ENCODE data around the gene DARS1.

Gene DARS1

DNA sequence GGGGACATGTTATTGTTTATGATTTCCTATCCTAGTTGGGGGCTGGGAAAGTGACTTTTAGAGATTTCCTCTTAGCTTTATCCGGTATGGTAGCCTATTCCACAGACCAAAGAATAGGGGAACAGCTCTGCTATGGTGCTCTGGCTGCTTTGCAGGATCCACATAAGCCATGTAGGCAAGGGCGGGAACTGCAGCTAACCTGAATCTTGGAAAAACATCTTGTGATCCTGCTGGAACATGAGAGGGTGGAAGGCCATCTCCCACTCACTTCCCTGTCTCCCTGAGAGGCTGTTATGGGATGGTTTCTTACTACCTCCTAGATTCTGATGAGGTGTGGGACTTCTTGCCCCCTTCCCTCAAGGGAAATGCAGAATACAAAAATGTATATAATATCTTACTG is 2.0 kb upstream of the DARS1 start:
- TF ChIP-seq, protein P1, sequence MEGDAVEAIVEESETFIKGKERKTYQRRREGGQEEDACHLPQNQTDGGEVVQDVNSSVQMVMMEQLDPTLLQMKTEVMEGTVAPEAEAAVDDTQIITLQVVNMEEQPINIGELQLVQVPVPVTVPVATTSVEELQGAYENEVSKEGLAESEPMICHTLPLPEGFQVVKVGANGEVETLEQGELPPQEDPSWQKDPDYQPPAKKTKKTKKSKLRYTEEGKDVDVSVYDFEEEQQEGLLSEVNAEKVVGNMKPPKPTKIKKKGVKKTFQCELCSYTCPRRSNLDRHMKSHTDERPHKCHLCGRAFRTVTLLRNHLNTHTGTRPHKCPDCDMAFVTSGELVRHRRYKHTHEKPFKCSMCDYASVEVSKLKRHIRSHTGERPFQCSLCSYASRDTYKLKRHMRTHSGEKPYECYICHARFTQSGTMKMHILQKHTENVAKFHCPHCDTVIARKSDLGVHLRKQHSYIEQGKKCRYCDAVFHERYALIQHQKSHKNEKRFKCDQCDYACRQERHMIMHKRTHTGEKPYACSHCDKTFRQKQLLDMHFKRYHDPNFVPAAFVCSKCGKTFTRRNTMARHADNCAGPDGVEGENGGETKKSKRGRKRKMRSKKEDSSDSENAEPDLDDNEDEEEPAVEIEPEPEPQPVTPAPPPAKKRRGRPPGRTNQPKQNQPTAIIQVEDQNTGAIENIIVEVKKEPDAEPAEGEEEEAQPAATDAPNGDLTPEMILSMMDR (IDR thresholded peaks at IDR 0.05; ENCODE audit: low read depth, low read length, poor library complexity, severe bottlenecking), result no peak
- no peak for TF ChIP-seq EZH2phosphoT487 (IDR thresholded peaks at IDR 0.05; ENCODE audit: borderline replicate concordance, low read length)
- Histone ChIP-seq H3K4me1 (ENCODE audit: control insufficient read depth, low read length) (peaks cover 37% of the 10 kb centered on the region), H3K36me3 (ENCODE audit: control insufficient read depth, low read length) (peaks cover 26% of the 10 kb centered on the region), H3K27ac (ENCODE audit: low read depth, low read length) (no peak overlapping the region), H3K9me3 (ENCODE audit: control insufficient read depth, insufficient read depth, low read length) (no peaks in the 10 kb centered on the region), H3K4me3 (ENCODE audit: low read length) (no peak overlapping the region), H3F3A (ENCODE audit: control insufficient read depth, insufficient read depth) (no peaks in the 10 kb centered on the region; the same call in none of the 2 replicates), H3K27me3 (ENCODE audit: control insufficient read depth, low read length) (no peaks in the 10 kb centered on the region), H4K20me1 (ENCODE audit: control insufficient read depth, insufficient read depth, low read depth, low read length) (no peaks in the 10 kb centered on the region), H3K4me2 (ENCODE audit: low read length) (no peak overlapping the region; the same call in 1 of the 2 replicates), H3K79me2 (ENCODE audit: control insufficient read depth, low read length) (peaks cover 29% of the 10 kb centered on the region), H3K9me2 (replicated peaks; ENCODE audit: control insufficient read depth, low read length) (no peaks in the 10 kb centered on the region)

DNA sequence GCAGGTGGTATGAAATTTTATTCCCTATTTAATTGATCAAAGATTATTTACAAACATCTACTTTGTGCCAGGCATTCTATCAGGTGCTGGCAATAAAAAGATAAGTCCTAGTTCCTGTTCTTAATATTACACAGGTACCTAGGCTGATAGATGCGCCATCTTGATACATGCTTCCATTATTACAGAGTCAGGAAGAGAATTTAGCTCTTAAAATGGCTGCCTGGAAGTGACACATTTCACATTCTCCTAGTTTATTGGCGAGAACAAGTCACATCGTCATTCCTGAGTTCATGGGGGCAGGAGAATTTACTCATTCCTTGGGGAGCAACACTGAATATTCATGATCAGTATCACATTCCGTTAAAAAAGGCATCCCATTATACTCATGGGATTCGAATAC is 1.1 kb upstream of the DARS1 start:
- Histone ChIP-seq H3K36me3 (ENCODE audit: control insufficient read depth, low read length) (peaks cover 35% of the 10 kb centered on the region), H3F3A (ENCODE audit: control insufficient read depth, insufficient read depth) (no peaks in the 10 kb centered on the region; the same call in none of the 2 replicates), H3K9me3 (ENCODE audit: control insufficient read depth, insufficient read depth, low read length) (no peaks in the 10 kb centered on the region), H4K20me1 (ENCODE audit: control insufficient read depth, insufficient read depth, low read depth, low read length) (no peaks in the 10 kb centered on the region), H3K27me3 (ENCODE audit: control insufficient read depth, low read length) (no peaks in the 10 kb centered on the region), H3K27ac (ENCODE audit: low read depth, low read length) (peak overlapping the region; percentile 74; the same call in 1 of the 2 replicates), H3K4me3 (ENCODE audit: low read length) (peak overlapping the region; percentile 86), H3K4me2 (ENCODE audit: low read length) (peak overlapping the region; percentile 93), H3K9me2 (replicated peaks; ENCODE audit: control insufficient read depth, low read length) (no peaks in the 10 kb centered on the region), H3K4me1 (ENCODE audit: control insufficient read depth, low read length) (peaks cover 46% of the 10 kb centered on the region), H3K79me2 (ENCODE audit: control insufficient read depth, low read length) (peaks cover 39% of the 10 kb centered on the region)
- TF ChIP-seq, protein P1 (IDR thresholded peaks at IDR 0.05; ENCODE audit: low read depth, low read length, poor library complexity, severe bottlenecking), result no peak
- no peak for TF ChIP-seq EZH2phosphoT487 (IDR thresholded peaks at IDR 0.05; ENCODE audit: borderline replicate concordance, low read length)

DNA sequence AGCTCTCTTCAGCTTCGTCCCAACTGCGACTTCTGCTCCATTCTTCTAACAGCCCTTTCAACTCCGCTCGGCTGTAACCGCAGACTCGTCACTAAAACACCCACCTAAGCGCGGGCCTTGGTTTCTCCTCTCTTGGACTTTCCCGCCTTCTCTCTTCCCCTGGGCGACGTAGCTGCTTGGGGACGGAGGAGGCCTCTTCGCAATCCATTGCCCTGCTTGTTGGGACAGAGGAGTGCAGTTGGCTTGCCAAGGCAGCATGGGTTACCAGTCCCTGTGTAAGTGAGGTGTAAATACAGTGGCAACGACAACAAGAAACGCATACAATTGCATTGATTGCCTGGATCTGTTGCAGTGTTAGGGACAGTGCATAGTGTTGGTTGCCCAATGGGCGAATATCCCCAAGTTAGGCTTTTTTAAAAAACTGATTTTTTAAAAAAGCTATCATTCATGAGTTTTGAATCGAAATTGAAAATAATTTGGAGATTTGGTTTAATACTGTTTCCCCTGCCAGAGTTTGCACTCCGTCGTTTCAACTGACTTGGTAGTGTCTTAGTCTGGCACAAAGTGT is 484 bp upstream of the DARS1 start:
- H3K27me3 ChIP-seq (ENCODE audit: control insufficient read depth, low read length), result no peaks in the 10 kb centered on the region
- peaks cover 52% of the 10 kb centered on the region for H3K4me1 ChIP-seq (ENCODE audit: control insufficient read depth, low read length)
- TF ChIP-seq, protein P1 (IDR thresholded peaks at IDR 0.05; ENCODE audit: low read depth, low read length, poor library complexity, severe bottlenecking), result no peak
- no peak for TF ChIP-seq EZH2phosphoT487 (IDR thresholded peaks at IDR 0.05; ENCODE audit: borderline replicate concordance, low read length)
- H3K4me2 ChIP-seq (ENCODE audit: low read length), result peak overlapping the region; percentile 93
- peak overlapping the region; percentile 86 for H3K4me3 ChIP-seq (ENCODE audit: low read length)
- no peaks in the 10 kb centered on the region for H3K9me3 ChIP-seq (ENCODE audit: control insufficient read depth, insufficient read depth, low read length)
- peaks cover under 1% of the 10 kb centered on the region for H3F3A ChIP-seq (ENCODE audit: control insufficient read depth, insufficient read depth)
- H3K79me2 ChIP-seq (ENCODE audit: control insufficient read depth, low read length), result peaks cover 45% of the 10 kb centered on the region
- no peaks in the 10 kb centered on the region for H4K20me1 ChIP-seq (ENCODE audit: control insufficient read depth, insufficient read depth, low read depth, low read length)
- H3K36me3 ChIP-seq (ENCODE audit: control insufficient read depth, low read length), result peaks cover 41% of the 10 kb centered on the region
- peak overlapping the region; percentile 74 for H3K27ac ChIP-seq (ENCODE audit: low read depth, low read length)
- no peaks in the 10 kb centered on the region for H3K9me2 ChIP-seq (replicated peaks; ENCODE audit: control insufficient read depth, low read length)

Measured in DOHH2 (cell line).